ENCODE results near the gene C10orf71. TPM values are rescaled to one million over a fixed set of nuclear protein-coding genes. Genes with fewer than 3 reads are reported as not detected.

Gene C10orf71
- polyA plus RNA-seq, 1 of the 3 experiments (the other 2 are of a cell fraction): not detected

GRCh38 chr10:49362596-49363260 lies 63.8 kb downstream of the C10orf71 start:
- no peaks in the 10 kb centered on the region for H3K9me3 ChIP-seq
- no peaks in the 10 kb centered on the region for H3K36me3 ChIP-seq (replicated peaks in 1 of 2; ENCODE audit: control insufficient read depth in 1 of 2, insufficient read depth in 2 of 2, low read length in 1 of 2)
- H3K4me3 ChIP-seq (ENCODE audit: low read depth in 2 of 2, low read length in 1 of 2): no peak overlapping the region
- no peak overlapping the region for H2AFZ ChIP-seq (ENCODE audit: low read depth)
- no peaks in the 10 kb centered on the region for H3K27me3 ChIP-seq (ENCODE audit: insufficient read depth)
- H3K4me2 ChIP-seq: no peak overlapping the region
- CTCF ChIA-PET: interaction anchor here (0.7 to 1.6 kb wide), 5 partner anchors 20 to 706 kb away, joined by 3 to 5 read pairs (median 3); no protein-coding TSS in a partner anchor
- TF ChIP-seq FOXM1 (IDR thresholded peaks at IDR 0.05; ENCODE audit: low read depth) (no peak), SMC3 (IDR thresholded peaks at IDR 0.05; ENCODE audit: low read depth, low read length) (no peak), TEAD4 (IDR thresholded peaks at IDR 0.05; ENCODE audit: borderline replicate concordance, insufficient read depth) (no peak), GATA2 (CRISPR knock-in tag; IDR thresholded peaks at IDR 0.05) (no peak), JUND (IDR thresholded peaks at IDR 0.05) (no peak), TCF12 (IDR thresholded peaks at IDR 0.05) (no peak)
- POLR2A ChIA-PET: no interaction called here
- no peaks in the 10 kb centered on the region for H3K79me2 ChIP-seq (ENCODE audit: insufficient read depth)
- no peak for DNase-seq
- 59% methylated on average over 10 of the region's 10 CpGs for WGBS (ENCODE audit: low lambda C conversion rate)
- H3K4me1 ChIP-seq (ENCODE audit: control insufficient read depth in 1 of 2, insufficient read depth in 2 of 2, low read depth in 1 of 2, low read length in 1 of 2): peaks cover 0 to 31% of the 10 kb centered on the region in 2 experiments; a peak in 1 of 4 replicates
- no peaks in the 10 kb centered on the region for H3K9me2 ChIP-seq
- no peaks in the 10 kb centered on the region for H4K20me1 ChIP-seq (ENCODE audit: insufficient read depth)
- H3F3A ChIP-seq (replicated peaks; ENCODE audit: insufficient read depth): no peaks in the 10 kb centered on the region
- H3K27ac ChIP-seq (ENCODE audit: low read depth in 2 of 2, low read length in 1 of 2): no peak overlapping the region
- no peak overlapping the region for H3K9ac ChIP-seq

GRCh38 chr10:49363309-49364031 lies 64.5 kb downstream of the C10orf71 start:
- H2AFZ ChIP-seq (ENCODE audit: low read depth): no peak overlapping the region
- no peaks in the 10 kb centered on the region for H4K20me1 ChIP-seq (ENCODE audit: insufficient read depth)
- H3K27me3 ChIP-seq (ENCODE audit: insufficient read depth): no peaks in the 10 kb centered on the region
- no peaks in the 10 kb centered on the region for H3K36me3 ChIP-seq (replicated peaks in 1 of 2; ENCODE audit: control insufficient read depth in 1 of 2, insufficient read depth in 2 of 2, low read length in 1 of 2)
- H3K9me3 ChIP-seq: no peaks in the 10 kb centered on the region
- H3K4me3 ChIP-seq (ENCODE audit: low read depth in 2 of 2, low read length in 1 of 2): no peak overlapping the region
- no peak overlapping the region for H3K4me2 ChIP-seq
- no peaks in the 10 kb centered on the region for H3F3A ChIP-seq (replicated peaks; ENCODE audit: insufficient read depth)
- no peaks in the 10 kb centered on the region for H3K79me2 ChIP-seq (ENCODE audit: insufficient read depth)
- no peaks in the 10 kb centered on the region for H3K9me2 ChIP-seq
- ChIA-PET POLR2A (no interaction called here), CTCF (interaction anchor here (0.7 to 1.0 kb wide), 2 partner anchors 44 to 670 kb away, joined by 3 read pairs; no protein-coding TSS in a partner anchor)
- no peak overlapping the region for H3K27ac ChIP-seq (ENCODE audit: low read depth in 2 of 2, low read length in 1 of 2)
- 24% methylated on average over 8 of the region's 8 CpGs for WGBS (ENCODE audit: low lambda C conversion rate)
- no peak for DNase-seq
- TF ChIP-seq USF1 (IDR thresholded peaks at IDR 0.05; ENCODE audit: borderline replicate concordance, low read depth): no peak
- TF ChIP-seq SMC3 (IDR thresholded peaks at IDR 0.05; ENCODE audit: low read depth, low read length): no peak
- no peak for TF ChIP-seq YY1 (IDR thresholded peaks at IDR 0.05; ENCODE audit: low read depth)
- TF ChIP-seq REST (IDR thresholded peaks at IDR 0.05; ENCODE audit: low read depth, low read length): no peak
- no peak for TF ChIP-seq IRF3 (IDR thresholded peaks at IDR 0.05; ENCODE audit: low read depth, low read length)
- TF ChIP-seq RCOR1 (IDR thresholded peaks at IDR 0.05; ENCODE audit: low read length): no peak
- H3K4me1 ChIP-seq (ENCODE audit: control insufficient read depth in 1 of 2, insufficient read depth in 2 of 2, low read depth in 1 of 2, low read length in 1 of 2): peaks cover 0 to 31% of the 10 kb centered on the region in 2 experiments; a peak in 1 of 4 replicates
- no peak overlapping the region for H3K9ac ChIP-seq

Measured in SK-N-SH (cell line).